HG03108 (cell line): ENCODE results near the gene ACOX3.

Experiments used
- ATAC-seq: cut with Tn5 transposase; IDR thresholded peaks from one replicate; pipeline ENCODE4 v1.9.1; 2021; ENCODE audit warnings: moderate library complexity; ENCODE audit not compliant: unreplicated experiment

Gene ACOX3

DNA sequence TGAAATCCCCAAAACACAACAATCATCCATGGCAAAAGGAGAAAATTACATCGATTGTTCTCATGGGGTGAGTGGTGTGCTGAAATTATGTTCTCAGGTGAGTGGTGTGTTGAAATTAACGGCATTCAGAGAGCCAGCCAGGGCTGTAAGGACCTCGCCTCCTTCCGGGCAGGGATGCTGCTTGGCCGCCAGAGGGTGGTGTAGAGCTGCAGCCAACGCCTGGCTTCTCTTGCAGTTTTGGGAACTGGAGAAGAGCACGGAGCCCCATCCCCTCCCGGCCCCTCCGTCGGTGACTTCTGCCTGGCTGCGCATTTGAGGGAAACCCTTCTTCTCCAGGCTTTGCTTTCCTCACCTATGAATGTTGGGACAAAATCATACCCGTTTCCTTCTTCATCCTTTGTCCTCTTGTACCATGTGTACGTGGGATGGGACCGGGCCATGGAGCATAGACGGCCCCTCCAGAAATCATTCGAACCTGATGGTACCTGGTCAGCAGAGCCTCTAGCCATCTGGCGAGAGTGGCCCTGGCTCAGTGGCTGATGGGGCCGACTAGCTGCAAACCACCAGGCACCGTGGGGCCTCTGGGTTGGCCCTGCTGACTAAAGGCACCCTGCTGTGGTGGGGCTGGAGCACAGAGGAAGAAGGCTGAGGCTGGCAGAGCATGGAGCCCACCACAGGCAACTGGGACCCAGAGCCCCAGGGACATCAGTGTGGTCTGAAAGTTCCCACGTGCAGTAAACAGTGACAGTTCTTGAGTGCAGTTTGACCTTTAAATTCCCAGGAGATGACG is 28.4 kb upstream of the ACOX3 start:
- ATAC-seq, result no peak

DNA sequence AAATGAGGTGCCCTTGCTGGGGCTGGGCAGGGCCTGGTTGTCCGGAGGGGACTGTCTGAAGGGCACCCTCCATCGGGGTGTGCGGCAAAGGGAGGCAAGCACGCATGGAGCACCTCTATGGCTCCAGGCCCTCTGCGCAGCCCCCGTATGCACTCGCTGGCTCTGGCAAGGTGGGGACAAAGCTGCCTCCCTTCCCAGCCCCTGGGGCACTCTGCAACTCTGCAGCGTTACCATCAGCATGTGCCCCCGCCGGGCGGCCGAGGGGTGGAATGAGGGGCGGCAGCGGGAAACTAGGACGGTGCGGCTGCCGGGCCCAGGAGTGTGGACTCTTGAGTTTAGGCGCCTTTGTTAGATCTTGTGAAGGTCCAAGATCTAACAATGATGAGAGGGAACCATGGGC is 26.5 kb upstream of the ACOX3 start:
- ATAC-seq, result no peak

DNA sequence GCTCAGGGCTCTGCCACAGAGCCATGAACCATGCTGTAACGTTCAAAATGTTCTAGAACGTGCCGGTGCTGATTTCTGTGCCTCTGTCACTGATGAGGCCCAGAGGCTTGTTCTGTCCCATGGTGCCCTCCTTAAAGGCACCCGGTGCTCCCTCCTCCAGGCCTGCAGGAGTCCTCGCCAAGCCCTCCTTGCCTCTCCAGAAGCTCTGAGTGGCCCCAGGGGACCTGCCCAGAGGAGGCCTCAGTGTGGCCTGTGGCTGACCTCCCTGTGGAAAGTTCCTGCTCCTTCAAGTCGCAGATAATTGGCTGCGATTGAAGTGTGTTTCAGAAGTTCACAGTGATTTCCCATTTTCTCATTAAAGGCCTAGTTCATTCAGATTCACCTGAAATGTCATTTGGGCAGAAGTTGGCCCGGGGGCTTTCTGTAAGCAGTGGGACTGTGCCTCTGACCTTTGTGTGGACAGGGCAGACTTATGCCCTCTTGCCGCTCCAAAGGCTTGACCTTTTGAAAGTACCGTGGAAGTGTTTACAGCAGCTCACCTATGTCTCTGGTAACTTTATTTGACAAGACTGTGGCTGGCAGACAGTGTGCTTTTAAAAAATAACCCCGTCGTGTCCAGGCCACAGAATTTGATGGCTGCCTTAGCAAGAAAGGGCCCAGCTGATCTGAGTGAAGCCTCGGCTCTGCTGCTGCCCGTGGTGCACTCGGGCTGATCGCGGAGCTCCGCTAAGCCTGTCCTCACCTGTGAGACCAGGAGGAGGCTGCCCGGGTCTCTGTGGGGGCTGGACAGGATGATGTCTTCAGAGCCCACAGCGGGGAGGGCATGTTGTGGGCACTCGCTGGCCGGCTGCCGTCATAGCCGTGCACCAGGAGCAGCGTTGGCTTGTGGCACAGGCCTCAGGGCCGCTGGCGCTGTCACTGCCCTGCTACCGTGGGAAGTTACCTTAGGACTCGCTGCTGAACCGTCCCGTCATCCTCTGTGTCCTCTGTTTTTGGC is 25.4 kb upstream of the ACOX3 start:
- ATAC-seq, result no peak

DNA sequence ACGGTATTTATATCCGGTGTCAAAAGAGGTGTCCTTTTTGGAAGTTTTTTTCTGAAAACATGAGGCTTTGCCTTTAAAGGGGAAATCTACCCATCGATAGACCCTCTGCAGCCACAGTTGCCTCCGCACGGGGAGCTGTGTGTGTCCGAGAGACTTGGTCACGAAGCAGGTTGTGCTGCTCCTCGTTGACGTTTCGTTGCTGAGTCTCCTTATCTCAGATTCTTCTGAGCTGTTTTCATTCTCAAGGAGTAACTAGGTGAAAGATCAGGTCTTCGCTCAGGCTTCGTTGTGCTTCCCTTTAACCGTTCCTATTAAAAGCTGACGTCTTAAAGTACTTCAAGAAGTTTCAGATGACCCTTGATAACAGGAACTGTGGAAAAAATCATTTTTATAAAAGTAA is 23.9 kb upstream of the ACOX3 start:
- ATAC-seq, result no peak

DNA sequence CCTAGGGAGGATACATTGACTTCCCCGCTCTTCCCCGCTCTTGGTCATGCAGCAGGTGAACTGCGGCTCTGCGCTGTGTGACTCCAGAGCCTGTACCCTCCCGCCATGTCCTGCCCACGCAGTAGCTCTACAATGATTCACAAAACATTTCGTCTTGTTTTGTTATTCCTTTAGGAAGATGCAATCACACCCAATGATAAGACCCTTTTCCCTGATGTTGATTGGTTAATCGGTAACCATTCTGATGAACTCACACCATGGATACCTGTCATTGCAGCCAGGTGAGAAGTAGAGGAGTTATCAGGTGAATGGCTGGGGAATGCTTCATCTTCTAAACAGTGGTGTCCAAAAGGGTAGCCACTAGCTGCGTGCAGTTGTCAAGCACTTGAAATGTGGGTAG is 23.3 kb upstream of the ACOX3 start:
- no peak for ATAC-seq

DNA sequence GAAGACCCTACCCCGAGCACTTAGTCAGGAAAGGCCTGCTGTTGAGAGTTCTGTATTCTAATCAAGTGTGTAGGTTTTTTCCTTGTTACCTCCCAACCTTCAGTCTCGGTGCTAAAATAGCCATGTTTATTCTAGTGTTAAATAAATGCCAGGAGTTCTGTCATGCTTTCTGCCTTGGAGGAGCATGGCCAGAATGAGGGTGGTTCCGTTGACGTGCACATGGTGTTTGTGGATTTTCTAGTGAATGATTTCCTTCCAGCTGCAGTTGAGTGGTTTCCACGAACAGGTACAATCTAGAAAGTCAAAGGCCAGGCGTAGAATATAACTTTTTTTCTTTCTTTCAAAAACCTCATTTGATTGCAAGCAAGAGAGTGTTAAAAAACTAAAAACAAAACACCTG is 21.1 kb upstream of the ACOX3 start:
- no peak for ATAC-seq

DNA sequence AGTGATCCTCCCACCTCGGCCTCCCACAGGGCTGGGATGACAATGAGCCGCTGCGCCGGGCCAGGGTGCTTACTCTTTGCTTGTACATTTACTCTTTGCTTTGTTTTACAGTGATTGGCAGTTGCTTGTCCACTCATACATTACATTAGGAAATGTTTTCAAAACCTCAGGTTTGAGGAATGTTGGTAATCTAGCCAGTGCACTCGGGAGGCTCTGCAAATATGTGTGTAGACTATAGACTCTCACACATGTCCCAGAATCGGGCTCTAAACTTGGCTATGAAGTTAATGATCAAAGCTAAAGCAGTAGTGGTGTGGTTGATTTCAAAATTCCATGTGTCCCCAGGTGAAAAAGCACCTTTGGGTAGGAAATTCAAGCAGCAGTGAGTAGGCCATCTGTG is 20.6 kb upstream of the ACOX3 start:
- ATAC-seq, result no peak

DNA sequence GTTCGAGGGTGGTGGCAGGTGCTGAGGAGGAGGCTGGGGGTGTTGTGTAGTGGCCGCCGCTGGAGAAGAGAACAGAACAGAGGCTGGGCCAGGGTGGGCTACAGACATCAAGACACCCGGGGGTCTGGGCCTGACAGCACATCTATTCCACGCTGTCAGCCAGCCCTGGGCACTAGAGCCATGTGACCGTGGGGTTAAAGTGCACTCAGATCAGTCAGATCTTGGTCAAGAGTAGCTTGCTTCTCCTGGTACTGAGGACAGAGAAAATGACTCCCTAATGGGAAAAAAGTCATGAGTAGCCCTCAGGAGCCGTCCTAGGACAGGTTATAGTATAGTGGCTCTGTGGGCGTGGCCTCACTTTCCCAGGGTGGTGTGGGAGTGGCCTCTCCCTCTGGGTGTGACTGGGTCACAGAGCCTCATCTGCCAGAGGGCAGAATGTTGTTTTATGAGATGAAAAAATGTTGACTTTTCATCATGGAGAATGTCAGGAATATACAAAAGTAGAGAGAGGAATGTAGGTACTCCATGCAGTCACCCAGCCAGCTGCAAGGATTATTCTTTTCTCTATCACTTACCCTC is 19.4 kb upstream of the ACOX3 start:
- ATAC-seq, result no peak

DNA sequence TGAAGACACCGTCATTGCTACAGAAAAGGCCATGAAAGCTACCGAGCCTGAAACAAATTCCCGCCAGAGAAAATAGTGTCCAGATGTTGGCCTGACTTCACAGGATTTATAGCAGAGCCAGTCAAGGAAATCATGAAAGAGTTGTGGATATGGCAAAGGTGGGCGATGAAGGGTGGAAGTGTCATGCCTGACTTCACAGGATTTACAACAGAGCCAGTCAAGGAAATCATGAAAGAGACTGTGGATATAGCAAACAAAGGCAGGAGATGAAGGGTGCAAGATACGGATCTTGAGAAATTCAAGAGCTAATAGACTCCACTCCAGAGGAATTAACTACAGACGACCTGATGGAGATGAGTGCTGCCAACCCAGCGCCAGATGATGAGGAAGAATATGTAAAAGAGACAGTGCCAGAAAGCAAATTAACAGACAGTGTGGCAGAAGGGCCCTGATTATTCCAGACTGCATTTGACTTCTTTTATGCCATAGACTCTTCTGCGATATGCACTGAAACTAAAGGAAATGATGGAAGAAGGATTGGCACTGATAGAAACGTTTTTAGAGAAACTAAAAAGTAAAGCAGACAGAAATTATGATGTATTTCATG is 17.2 kb upstream of the ACOX3 start:
- ATAC-seq, result no peak

DNA sequence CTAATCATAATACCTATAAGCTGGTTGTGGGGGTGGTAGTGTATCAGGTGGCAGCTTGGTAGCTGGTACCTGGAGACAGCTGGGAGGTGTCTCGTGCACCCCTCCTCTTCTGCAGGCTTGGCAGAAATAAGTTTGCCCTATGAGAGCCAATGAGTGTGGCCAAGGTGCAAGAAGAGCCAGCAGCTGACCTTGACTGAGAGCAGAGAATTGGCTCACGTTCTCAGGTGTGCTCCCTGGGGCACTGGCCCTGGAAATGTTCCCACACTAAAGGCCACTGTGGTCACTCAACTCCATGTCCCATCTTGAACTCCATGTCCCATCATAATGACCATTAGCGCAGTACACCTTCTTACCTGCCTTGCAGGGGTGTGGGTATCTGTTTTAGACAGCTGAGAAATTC is 13.4 kb upstream of the ACOX3 start:
- ATAC-seq, result no peak

DNA sequence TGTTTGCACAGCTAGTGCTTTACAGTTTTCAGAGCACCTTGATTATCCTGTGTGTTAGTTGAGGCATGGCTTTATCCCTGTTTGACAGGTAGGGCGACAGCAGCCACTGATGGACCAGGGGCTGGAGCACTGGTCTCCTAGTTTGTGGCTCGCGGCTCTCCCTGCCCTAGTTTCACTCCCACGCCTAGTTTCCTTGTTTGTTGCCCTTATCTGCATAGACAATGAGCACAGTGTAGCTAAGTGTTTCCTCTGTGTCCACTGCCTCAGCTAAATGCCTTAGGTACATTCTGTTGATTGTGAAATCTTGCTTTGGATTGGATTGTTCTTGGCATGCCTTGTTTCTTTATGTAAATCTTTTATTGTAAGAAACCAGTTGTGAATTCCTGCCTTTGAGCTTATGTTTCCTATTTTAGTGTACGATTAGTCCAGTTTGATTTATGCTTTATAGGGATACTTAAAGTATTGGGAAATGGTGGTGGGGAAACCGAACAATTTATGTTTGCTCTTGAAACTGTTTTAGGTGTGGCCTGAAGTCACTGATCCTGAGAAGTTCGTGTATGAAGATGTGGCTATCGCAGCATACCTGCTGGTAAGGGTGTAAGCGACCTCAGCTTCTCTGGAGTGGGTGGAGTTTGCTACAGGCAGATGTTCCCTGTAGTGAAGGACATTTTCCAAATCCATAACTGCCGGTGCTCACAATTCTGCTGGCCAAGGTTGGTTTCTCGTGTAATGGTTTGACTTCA is 11.1 kb upstream of the ACOX3 start:
- no peak for ATAC-seq

DNA sequence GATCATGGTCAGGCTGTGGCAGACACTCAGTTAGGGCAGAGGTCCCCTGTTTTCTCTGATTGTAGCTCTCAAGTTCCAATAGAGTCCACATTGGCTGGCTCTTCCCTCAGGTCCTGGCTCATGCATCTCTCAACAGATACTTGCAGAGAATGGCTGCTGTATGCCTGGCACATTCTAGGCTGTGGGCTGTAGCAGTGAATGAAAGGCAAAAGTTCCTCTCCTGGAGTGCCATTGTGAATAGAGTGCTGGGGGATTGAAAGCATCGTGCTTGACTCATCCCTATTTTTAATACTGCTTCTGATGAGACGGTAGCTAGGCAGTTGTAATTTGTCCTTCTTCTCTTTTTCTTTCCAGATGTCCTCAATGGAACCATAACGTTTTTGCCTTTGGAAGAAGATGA is 5.6 kb upstream of the ACOX3 start:
- ATAC-seq, result no peak

DNA sequence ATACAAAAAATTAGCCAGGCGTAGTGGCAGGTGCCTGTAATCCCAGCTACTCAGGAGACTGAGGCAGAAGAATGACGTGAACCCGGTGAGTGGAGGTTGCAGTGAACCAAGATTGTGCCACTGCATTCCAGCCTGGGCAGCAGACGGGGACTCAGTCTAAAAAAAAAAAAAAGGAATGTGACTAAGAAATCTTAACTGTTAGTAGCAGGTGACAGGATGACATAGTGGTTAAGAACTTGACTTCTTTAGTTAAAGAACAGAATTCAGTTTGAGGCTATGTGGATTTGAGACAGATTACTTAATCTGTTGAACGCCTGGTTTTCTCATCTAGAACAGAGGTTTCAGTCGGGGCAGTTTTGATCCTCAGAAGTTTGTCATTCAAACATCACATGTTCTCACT is 3.3 kb upstream of the ACOX3 start:
- no peak for ATAC-seq

DNA sequence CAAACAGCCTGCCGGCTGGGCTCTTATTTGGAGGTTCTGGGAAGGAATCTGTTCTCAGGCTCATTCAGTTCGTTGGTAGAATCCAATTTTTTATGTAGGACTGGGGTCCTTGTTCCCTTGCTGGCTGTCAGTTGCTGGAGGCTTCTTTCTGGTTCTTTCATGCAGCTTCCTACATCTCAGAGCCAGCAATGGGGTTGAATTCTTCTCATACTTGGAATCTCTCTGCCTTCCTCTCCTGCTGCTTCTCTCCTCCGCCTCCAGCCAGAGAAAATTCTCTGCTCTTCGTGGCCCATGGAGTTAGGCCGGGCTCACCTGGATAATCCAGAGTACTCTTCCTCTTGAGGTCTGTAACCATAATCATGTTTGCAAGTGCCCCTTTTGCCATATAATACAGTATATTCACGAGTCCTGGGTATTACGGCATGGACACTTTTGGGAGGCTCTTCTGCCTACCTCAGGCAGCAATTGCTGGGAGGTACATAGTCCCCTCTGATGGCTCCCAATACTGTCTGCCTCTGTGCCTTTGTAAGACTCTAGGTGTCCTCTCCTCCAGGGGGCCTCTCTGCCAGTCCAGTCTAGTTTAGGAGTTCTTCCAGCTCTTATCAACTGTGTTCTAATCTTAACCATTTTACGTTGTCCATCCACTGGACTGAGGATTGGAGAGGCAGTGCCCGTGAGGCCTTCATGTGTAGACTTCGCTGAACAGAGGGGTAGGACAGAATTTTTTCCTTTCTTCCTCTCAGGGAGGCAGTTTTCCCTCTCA is 2.3 kb upstream of the ACOX3 start:
- ATAC-seq, result no peak

DNA sequence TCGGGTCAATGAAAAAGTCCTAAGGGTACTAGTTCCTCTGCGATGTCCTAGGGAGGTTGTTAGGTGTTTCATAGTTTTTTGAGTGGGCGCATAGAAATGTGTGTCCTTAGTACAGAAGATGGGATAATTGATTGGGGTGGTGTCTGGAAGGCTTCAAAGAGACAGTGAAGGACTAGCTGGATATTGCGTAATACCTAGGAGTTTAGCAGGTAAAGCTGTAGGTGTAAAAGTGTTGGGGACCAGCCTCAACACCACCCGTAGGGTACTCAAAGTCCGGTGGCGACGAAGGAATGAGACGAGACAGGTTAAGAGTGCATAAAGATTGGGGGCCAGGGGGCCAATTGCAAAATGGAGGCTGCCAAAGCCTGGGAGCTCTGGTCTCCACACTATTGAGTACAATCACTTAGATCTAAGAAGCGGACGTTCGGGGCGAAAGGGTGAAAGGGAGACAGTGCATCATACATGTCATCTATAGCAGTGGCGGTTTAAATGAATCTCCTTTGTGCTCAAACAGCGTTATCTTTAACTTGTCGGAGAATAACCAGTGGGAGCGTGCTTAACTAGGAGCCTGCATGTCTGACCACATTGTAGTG is 1.1 kb upstream of the ACOX3 start:
- no peak for ATAC-seq

DNA sequence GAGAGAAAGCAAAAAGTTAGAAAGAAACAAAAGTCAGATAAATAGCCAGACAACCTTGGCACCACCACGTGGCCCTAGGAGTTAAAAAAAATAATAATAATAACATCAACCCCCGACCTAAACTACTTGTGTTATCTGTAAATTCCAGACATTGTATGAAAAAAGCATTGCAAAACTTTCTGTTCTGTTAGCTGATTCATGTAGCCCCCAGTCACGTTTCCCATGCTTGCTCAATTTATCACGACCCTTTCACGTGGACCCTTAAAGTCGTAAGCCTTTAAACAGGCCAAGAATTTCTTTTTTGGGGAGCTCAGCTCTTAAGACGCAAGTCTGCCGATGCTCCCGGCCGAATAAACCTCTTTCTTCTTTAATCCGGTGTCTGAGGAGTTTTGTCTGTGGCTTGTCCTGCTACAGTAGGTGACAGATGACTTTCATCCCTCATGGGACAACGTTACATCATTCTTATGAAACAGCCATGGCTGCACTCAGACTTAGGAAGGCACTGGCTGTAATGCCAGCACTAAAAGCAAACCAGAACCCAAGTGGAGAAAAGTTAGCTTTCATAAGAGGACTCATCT is 520 bp downstream of the ACOX3 start:
- peak; percentile 8 for ATAC-seq

DNA sequence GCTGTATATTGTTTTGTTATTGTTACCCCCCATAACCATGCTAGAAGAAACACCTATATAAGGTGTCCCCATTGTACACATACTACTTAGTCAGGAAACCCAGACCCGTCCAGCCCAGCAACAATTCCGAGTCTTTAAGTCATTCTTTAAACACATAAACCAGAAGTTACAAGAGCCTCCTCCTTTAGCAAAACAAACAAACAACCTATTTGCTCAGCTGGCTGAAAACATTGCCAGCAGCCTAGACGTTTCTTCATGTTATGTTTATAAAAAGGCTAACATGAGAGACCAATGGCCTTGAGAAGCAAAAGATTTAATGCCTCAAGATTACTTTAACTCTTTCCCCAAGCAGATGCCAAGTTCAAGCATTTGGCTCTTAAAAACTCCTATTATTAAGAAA is 1.4 kb downstream of the ACOX3 start:
- no peak for ATAC-seq

DNA sequence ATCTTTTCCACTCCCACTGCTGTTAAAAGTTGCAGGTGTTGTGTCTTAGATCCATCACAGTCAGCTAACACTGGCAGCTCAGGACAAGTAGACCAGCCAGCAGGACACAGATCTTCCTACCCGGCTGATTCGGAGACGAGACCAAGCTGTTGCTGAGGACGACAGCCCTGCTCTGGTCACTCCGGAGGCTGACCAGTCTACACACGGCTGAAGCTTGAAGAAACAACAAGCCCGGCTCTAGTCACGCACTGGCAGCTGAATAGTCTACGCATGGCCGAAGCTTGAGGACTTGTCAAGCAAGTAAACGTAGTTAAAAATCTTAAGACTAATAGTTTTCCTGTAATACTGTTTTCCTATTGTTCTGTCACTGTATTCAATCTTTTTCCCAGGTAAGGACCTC is 1.8 kb downstream of the ACOX3 start:
- ATAC-seq, result no peak

DNA sequence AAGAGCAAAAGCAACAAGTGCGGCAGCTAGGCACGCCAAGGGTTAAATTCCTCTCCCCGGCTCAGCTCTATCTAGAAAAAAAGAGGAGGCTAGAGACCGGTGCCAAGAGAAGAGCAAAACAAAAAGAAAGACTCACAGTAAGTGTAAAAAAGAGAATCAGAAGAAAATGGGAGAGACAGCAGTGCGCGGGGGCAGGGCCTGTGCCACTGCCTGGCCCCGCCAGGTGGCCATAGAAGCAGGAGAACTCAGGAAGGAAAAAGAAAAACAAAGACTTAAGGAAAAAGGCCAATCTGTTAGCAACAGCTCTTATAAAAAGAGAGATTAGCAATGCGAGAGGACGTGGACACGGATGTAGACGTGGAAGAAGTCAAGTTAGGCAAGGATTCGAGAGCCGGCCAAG is 3.2 kb downstream of the ACOX3 start:
- ATAC-seq, result no peak
